Mesendoderm (in vitro differentiated cells): Measurements from ENCODE around the gene IQSEC1.

Experiments used
- DNase-seq: peaks from one replicate; pipeline ENCODE4 v3.0.0; 2013
- H2AK5ac ChIP-seq: 2 replicates; pipeline ENCODE4 v1.6.1; 2013; ENCODE audit warnings: low read length, inconsistent platforms
- H2BK120ac ChIP-seq: 2 replicates; pipeline ENCODE4 v1.6.1; 2013; ENCODE audit warnings: low read depth, mild to moderate bottlenecking, low read length, moderate library complexity, mixed read lengths
- H2BK15ac ChIP-seq: replicated peaks from 2 replicates; pipeline ENCODE4 v1.6.1; 2013; ENCODE audit warnings: low read depth, mild to moderate bottlenecking, moderate library complexity
- H2BK5ac ChIP-seq: 2 replicates; pipeline ENCODE4 v1.6.1; 2013; ENCODE audit warnings: low read length, inconsistent platforms
- H3K18ac ChIP-seq: 2 replicates; pipeline ENCODE4 v1.6.1; 2013; ENCODE audit warnings: mild to moderate bottlenecking, low read length, mixed read lengths
- H3K23ac ChIP-seq: one replicate; pipeline ENCODE4 v1.6.1; 2013; ENCODE audit warnings: low read length
- H3K27ac ChIP-seq: 2 replicates; pipeline ENCODE4 v1.5.1; 2013; ENCODE audit warnings: low read depth, mild to moderate bottlenecking, inconsistent platforms, low read length, moderate library complexity
- H3K27me3 ChIP-seq: 2 replicates; pipeline ENCODE4 v1.6.1; 2013; ENCODE audit warnings: low read length, control low read depth, mild to moderate bottlenecking, inconsistent platforms; ENCODE audit not compliant: insufficient read depth, poor library complexity
- H3K36me3 ChIP-seq: 2 replicates; pipeline ENCODE4 v1.6.1; 2013; ENCODE audit warnings: low read length, inconsistent platforms; ENCODE audit not compliant: control insufficient read depth, insufficient read depth
- H3K4ac ChIP-seq: one replicate; pipeline ENCODE4 v1.6.1; 2013; ENCODE audit warnings: low read depth, mild to moderate bottlenecking, low read length, moderate library complexity
- H3K4me1 ChIP-seq: 2 replicates; pipeline ENCODE4 v1.6.1; 2013; ENCODE audit warnings: low read depth, low read length, inconsistent platforms; ENCODE audit not compliant: control insufficient read depth
- H3K4me2 ChIP-seq: 2 replicates; pipeline ENCODE4 v1.6.1; 2013; ENCODE audit warnings: low read length
- H3K4me3 ChIP-seq: 2 replicates; pipeline ENCODE4 v1.5.1; 2013; ENCODE audit warnings: mild to moderate bottlenecking, low read length
- H3K56ac ChIP-seq: one replicate; pipeline ENCODE4 v1.6.1; 2013; ENCODE audit warnings: low read length
- H3K79me1 ChIP-seq: 2 replicates; pipeline ENCODE4 v1.6.1; 2013; ENCODE audit warnings: low read length, inconsistent platforms
- H3K79me2 ChIP-seq: 2 replicates; pipeline ENCODE4 v1.6.1; 2013; ENCODE audit warnings: mild to moderate bottlenecking, low read length; ENCODE audit not compliant: control insufficient read depth, insufficient read depth
- H3K9ac ChIP-seq: 2 replicates; pipeline ENCODE4 v1.6.1; 2013; ENCODE audit warnings: low read length, inconsistent platforms
- H4K5ac ChIP-seq: one replicate; pipeline ENCODE4 v1.6.1; 2013; ENCODE audit warnings: low read length
- H4K8ac ChIP-seq: one replicate; pipeline ENCODE4 v1.6.1; 2013; ENCODE audit warnings: low read depth, mild to moderate bottlenecking, control low read depth, low read length, moderate library complexity
- WGBS: extraction: QIAGEN DNeasy Blood & Tissue Kit; methylation state at CpG from one replicate; pipeline ENCODE4 v1.1.7; 2013; ENCODE audit warnings: low lambda C conversion rate, missing lambda C conversion rate; ENCODE audit not compliant: insufficient coverage; ENCODE audit errors: extremely low coverage; 5-methylcytosine and 5-hydroxymethylcytosine counted together

Gene IQSEC1

DNA sequence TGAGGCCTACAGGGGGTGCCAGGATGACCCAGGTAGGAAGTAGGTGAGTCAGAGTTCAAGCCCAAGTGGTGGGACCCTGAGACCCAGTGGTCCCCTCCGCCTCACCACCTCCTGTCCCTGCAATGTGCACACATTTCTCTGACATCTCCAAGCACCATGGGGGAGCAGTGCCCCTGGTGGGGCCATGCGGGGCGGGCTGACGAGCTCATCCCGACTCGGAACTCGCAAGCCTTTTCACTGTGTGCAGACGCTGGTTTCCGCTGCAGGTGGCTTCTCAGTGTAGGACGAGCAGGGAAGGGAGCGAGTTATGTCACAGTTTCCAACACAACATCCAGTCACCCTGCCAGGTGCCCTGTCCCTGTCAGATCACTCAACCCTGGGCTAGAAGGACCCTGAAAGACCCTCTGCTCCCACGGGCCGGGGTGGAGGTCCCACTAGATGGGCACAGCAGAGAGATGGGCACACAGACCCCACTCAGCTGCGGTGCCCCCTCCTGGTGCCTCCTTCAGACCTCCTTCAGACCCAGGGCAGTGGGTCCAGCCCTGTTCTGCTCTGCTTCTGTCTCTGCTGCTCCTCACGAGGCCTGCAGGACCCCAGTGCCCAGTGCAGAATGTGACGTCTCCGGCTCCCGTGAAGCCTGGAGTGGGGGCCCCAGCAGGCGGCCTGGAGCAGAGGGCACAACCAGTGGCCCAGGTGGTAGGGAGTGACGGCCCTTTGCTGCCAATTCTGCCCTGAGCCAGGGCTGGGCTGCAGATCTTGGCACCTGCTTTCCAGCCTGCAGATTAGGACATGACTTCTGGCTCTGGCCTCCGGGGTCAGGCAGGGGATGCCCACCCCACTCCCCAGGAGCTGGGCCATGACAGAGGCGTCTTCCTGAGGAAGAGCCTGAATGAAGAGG is 129.9 kb downstream of the IQSEC1 start:
- H3K79me1 ChIP-seq = peaks cover 4% of the 10 kb centered on the region
- H3K18ac ChIP-seq = no peak overlapping the region
- H3K4me1 ChIP-seq = no peaks in the 10 kb centered on the region
- no peak overlapping the region for H3K27ac ChIP-seq
- no peak overlapping the region for H3K23ac ChIP-seq
- no peaks in the 10 kb centered on the region for H3K36me3 ChIP-seq
- no peak overlapping the region for H2BK5ac ChIP-seq
- no peak overlapping the region for H3K56ac ChIP-seq
- DNase-seq = no peak
- no peak overlapping the region for H2BK120ac ChIP-seq
- H3K4ac ChIP-seq = no peak overlapping the region
- H3K4me2 ChIP-seq = no peak overlapping the region
- no peak overlapping the region for H2BK15ac ChIP-seq
- no peak overlapping the region for H4K8ac ChIP-seq
- no peaks in the 10 kb centered on the region for H3K27me3 ChIP-seq
- H3K4me3 ChIP-seq = no peak overlapping the region
- H3K79me2 ChIP-seq = no peaks in the 10 kb centered on the region
- no CpG with 5 or more reads among the region's 22 CpGs for whole genome bisulfite sequencing
- no peak overlapping the region for H2AK5ac ChIP-seq
- no peak overlapping the region for H4K5ac ChIP-seq
- no peak overlapping the region for H3K9ac ChIP-seq

GRCh38 chr3:12941495-12942023 is 131.7 kb downstream of the IQSEC1 start:
- Histone ChIP-seq H3K27me3 (no peaks in the 10 kb centered on the region), H3K56ac (no peak overlapping the region), H3K23ac (no peak overlapping the region), H3K36me3 (no peaks in the 10 kb centered on the region), H4K5ac (no peak overlapping the region), H3K4me1 (no peaks in the 10 kb centered on the region), H2BK15ac (no peak overlapping the region), H3K79me1 (peaks cover 2% of the 10 kb centered on the region), H3K4me3 (no peak overlapping the region), H3K27ac (no peak overlapping the region), H3K9ac (no peak overlapping the region), H3K4me2 (no peak overlapping the region), H2BK120ac (no peak overlapping the region), H4K8ac (no peak overlapping the region), H3K18ac (no peak overlapping the region), H3K4ac (no peak overlapping the region), H2AK5ac (no peak overlapping the region), H3K79me2 (no peaks in the 10 kb centered on the region), H2BK5ac (no peak overlapping the region)
- no CpG with 5 or more reads among the region's 26 CpGs for WGBS
- DNase-seq = no peak

- Histone ChIP-seq H3K27ac (no peak overlapping the region), H3K27me3 (no peaks in the 10 kb centered on the region), H3K23ac (no peak overlapping the region), H3K56ac (no peak overlapping the region), H3K79me2 (no peaks in the 10 kb centered on the region), H2BK15ac (no peak overlapping the region), H2BK5ac (no peak overlapping the region), H3K4me1 (no peaks in the 10 kb centered on the region), H4K5ac (no peak overlapping the region), H2BK120ac (no peak overlapping the region), H3K36me3 (no peaks in the 10 kb centered on the region), H3K4me3 (no peak overlapping the region), H3K9ac (no peak overlapping the region), H4K8ac (no peak overlapping the region), H3K4me2 (no peak overlapping the region), H3K18ac (no peak overlapping the region), H3K79me1 (no peaks in the 10 kb centered on the region), H3K4ac (no peak overlapping the region), H2AK5ac (no peak overlapping the region)
- WGBS = no CpG with 5 or more reads among the region's 6 CpGs
- no peak for DNase-seq
These were observed 132.4 kb downstream of the IQSEC1 start for GRCh38 chr3:12940854-12941253.

GRCh38 chr3:12939137-12939536 is 134.1 kb downstream of the IQSEC1 start:
- peaks cover 2% of the 10 kb centered on the region for H3K36me3 ChIP-seq
- no CpG with 5 or more reads among the region's 10 CpGs for WGBS

GRCh38 chr3:12938258-12938711 is 134.9 kb downstream of the IQSEC1 start:
- no peaks in the 10 kb centered on the region for H3K27me3 ChIP-seq
- H3K9ac ChIP-seq = no peak overlapping the region
- no peak overlapping the region for H3K18ac ChIP-seq
- no peaks in the 10 kb centered on the region for H3K4me1 ChIP-seq
- no peak overlapping the region for H3K56ac ChIP-seq
- H2BK120ac ChIP-seq = no peak overlapping the region
- no peak overlapping the region for H3K4ac ChIP-seq
- peaks cover 2% of the 10 kb centered on the region for H3K36me3 ChIP-seq
- H3K79me2 ChIP-seq = no peaks in the 10 kb centered on the region
- H3K4me2 ChIP-seq = no peak overlapping the region
- no peak overlapping the region for H2BK5ac ChIP-seq
- no peaks in the 10 kb centered on the region for H3K79me1 ChIP-seq
- no peak overlapping the region for H3K23ac ChIP-seq
- no CpG with 5 or more reads among the region's 10 CpGs for WGBS
- no peak overlapping the region for H2AK5ac ChIP-seq
- no peak overlapping the region for H4K8ac ChIP-seq
- no peak for DNase-seq
- no peak overlapping the region for H3K4me3 ChIP-seq
- no peak overlapping the region for H2BK15ac ChIP-seq
- no peak overlapping the region for H4K5ac ChIP-seq
- H3K27ac ChIP-seq = no peak overlapping the region

More at GRCh38 chr3:12939137-12939536, 134.1 kb downstream of the IQSEC1 start:
- no peaks in the 10 kb centered on the region for H3K79me1 ChIP-seq
- H4K5ac ChIP-seq = no peak overlapping the region
- no peaks in the 10 kb centered on the region for H3K4me1 ChIP-seq
- no peak for DNase-seq
- no peak overlapping the region for H2BK15ac ChIP-seq
- no peak overlapping the region for H3K4me2 ChIP-seq
- no peak overlapping the region for H3K9ac ChIP-seq
- H2BK5ac ChIP-seq = no peak overlapping the region
- no peak overlapping the region for H3K56ac ChIP-seq
- no peak overlapping the region for H3K23ac ChIP-seq
- no peak overlapping the region for H2BK120ac ChIP-seq
- no peak overlapping the region for H3K27ac ChIP-seq
- H4K8ac ChIP-seq = no peak overlapping the region
- H3K4me3 ChIP-seq = no peak overlapping the region
- H2AK5ac ChIP-seq = no peak overlapping the region
- H3K79me2 ChIP-seq = no peaks in the 10 kb centered on the region
- H3K27me3 ChIP-seq = no peaks in the 10 kb centered on the region
- H3K18ac ChIP-seq = no peak overlapping the region
- no peak overlapping the region for H3K4ac ChIP-seq
